GM12801 (cell line): Measurements from ENCODE around the gene PFDN6.

Experiments
- TF ChIP-seq, protein P1 (sequence below): IDR thresholded peaks from one replicate; pipeline ENCODE4 v1.5.1; 2011; ENCODE audit warnings: control low read depth; ENCODE audit not compliant: insufficient read length; ENCODE audit errors: extremely low read depth

PFDN6 gene

DNA sequence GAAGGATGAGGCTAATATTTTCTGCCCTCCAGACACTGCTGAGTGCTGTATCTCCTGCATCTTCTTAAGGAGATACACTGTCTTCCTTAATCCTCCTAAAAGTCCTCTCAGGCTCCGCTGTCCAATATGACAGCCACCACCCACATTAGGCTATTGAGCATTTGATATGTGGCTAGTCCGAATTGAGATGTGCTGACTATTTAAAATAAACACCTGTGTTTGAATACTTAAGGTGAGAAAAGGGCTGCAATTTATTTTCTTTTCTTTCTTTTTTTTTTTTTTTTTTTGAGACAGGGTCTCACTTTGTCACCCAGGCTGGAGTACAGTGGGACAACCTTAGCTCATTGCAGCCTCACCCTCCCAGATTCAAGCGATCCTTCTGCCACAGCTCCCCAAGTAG is 12.5 kb downstream of the PFDN6 start:
- TF ChIP-seq, protein P1, sequence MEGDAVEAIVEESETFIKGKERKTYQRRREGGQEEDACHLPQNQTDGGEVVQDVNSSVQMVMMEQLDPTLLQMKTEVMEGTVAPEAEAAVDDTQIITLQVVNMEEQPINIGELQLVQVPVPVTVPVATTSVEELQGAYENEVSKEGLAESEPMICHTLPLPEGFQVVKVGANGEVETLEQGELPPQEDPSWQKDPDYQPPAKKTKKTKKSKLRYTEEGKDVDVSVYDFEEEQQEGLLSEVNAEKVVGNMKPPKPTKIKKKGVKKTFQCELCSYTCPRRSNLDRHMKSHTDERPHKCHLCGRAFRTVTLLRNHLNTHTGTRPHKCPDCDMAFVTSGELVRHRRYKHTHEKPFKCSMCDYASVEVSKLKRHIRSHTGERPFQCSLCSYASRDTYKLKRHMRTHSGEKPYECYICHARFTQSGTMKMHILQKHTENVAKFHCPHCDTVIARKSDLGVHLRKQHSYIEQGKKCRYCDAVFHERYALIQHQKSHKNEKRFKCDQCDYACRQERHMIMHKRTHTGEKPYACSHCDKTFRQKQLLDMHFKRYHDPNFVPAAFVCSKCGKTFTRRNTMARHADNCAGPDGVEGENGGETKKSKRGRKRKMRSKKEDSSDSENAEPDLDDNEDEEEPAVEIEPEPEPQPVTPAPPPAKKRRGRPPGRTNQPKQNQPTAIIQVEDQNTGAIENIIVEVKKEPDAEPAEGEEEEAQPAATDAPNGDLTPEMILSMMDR = no peak

DNA sequence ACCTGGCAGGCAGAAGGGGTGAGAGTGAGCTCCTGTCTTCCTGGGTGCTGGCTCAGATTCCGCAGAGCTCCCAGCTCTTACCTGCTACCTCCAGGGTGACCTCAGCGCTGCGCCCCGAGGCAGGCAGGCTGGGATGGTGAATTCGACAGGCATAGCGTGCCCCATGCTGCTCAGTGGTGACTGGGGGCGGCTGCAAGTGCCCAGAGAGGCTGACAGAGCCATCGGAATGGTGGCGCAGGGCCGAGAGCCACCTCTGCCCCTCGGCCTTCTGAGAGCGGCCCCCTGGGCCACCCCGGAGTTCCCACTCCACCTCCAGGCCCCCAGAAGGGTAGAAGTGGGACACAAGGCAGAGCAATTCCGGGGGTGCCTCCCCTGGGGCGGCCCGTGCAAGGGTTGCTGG is 14.8 kb downstream of the PFDN6 start:
- TF ChIP-seq, protein P1 = no peak

DNA sequence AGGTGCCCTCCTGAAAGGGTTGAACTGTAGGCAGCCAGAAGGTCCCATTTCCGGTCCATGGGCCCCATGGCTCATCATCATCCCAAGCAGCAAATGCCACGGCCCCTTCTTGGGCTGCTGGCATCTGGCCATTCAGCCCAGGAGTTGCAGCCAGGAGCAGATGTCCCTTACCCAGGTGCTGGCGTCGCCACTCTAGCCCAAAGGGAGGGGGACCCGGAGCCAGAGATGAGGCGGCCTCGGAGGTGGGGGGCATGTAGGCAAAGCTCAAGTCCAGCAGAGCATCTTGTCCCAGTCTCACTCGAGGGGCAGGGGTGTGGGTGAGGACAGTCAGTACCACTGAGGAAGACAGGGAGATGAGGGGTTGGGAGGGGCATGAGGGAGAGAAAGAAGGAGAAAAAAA is 15.7 kb downstream of the PFDN6 start:
- TF ChIP-seq, protein P1 = no peak

DNA sequence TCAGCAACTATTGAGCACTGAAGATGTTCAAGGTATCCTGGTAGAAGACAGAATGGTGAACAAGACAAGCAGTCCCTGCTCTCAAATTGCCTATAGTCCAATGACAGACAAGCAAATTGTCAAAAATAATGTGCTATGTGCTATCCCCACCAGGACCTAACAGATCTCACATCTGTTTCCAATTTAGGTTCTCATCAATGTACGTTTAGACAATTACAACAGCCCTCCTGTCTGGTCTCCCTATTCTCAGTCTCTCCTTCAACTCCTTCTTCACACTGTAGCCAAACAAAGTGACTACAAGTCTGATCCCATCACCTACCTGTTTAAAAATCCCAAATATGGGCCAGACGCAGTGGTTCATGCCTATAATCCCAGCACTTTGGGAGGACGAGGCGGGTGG is 17.0 kb downstream of the PFDN6 start:
- TF ChIP-seq, protein P1 = no peak

DNA sequence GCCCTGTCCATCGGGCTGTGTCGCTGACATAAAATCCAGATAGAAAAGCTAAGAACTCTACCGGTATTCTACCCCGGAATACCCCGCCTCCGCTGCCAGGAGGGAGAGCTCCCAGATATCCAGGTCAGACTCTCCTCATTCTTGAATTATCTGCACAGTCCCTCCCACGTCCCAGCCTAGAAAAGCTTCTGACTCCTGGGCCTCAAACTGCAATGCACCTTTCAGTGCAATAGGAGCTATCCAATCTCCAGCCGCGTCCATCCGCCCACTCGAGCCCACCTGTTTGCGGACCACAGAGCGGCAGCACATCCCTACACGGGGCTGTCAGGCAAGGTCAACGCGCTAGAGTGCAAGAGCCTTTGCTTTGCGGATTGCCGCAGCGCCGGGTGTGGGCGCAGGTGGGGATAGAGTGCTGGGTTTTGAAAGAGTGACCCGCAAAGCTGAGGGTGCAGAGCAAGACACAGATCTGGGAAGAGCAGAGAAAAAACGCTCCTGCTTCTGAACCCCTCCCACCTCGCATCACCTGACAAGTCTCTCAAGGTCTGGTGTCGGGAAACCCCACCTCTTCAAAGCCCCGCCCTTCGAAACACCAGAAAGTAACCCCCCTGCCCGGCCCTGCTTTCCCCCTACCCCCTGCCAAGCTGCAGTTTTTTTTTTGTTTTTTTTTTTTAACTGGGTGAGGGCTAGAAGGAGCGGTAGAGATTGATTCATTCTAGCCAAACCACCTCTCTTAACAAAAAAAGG is 23.1 kb downstream of the PFDN6 start:
- TF ChIP-seq, protein P1 = no peak

DNA sequence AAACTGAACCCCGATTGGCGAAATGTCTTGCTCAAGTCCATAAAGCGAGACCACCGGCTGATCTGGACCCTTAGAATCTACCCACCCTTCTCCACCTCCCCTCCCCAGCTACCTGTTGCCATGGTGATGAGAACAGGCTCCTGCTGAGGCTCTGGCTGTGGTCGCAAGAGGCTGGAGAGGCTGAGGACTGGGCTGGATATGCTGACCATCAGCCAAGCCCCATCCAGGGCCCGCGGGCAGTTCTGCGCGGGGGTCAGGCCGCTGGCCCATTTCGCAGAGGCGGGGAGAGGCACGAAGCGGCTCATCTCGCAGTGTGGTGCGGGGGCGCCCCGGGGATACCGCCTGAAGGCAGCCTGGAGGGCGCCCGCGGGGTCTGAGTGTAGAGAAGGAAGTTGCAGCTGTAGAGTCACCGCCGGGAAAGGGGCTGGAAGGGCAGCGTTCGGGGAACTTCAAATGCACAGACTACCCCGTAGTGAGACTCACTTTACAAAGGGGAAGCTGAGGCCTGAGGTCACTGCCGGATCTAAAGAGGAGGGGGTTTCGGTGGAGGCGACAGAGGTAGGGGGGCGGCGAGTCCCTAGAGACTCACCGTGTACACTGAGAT is 23.8 kb downstream of the PFDN6 start:
- TF ChIP-seq, protein P1 = no peak

DNA sequence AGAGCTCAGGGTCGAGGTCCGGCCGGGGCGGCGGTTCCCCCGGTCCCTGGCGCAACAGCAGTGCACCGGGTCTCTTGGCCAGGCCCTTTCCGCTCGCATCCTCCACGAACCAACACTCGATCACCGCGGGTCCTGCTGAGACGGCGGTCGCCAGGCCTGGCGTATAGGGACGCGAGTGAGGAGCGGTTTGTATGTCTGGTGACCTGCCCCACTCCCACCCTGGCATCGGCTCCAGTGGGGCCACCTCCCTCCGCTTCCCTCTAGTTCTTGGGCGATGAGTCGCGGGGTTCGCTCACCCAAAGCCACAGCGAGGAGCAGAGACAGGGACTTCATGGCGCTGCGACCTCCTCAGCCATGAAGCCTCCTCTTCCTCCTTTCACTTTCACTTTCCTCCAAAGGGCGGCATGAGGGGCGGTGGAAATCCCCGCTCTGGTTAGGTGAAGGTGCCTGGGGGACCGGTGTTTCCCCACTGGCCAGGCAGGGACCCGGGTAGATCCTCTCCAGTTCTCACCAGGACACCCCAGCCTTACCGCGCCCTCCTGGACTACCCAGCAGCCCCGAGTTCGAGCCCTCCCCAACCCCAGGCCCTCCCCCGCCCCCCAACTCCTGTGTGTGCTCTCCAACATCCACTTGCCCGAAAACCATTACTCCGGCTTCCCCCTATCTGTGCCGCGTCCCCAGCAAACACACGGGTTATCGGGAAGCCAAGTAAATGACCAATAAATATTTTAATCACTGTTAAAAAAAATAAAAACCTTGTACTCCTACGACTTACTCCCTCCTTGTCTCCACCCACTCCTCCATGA is 24.5 kb downstream of the PFDN6 start, which contains the start of gene TAPBP:
TSS of gene TAPBP (minus strand) at position 370 of the 806 bp plus-strand sequence. CDS start at position 333, 37 bp downstream.
- TF ChIP-seq, protein P1 = no peak
